Measurements from ENCODE around the gene AMER3. TPM values are rescaled to one million over a fixed set of nuclear protein-coding genes. Genes with fewer than 3 reads are reported as not detected.

AMER3 gene
- total RNA-seq, 1 donor from 2014 or later, result 0.18 TPM

DNA sequence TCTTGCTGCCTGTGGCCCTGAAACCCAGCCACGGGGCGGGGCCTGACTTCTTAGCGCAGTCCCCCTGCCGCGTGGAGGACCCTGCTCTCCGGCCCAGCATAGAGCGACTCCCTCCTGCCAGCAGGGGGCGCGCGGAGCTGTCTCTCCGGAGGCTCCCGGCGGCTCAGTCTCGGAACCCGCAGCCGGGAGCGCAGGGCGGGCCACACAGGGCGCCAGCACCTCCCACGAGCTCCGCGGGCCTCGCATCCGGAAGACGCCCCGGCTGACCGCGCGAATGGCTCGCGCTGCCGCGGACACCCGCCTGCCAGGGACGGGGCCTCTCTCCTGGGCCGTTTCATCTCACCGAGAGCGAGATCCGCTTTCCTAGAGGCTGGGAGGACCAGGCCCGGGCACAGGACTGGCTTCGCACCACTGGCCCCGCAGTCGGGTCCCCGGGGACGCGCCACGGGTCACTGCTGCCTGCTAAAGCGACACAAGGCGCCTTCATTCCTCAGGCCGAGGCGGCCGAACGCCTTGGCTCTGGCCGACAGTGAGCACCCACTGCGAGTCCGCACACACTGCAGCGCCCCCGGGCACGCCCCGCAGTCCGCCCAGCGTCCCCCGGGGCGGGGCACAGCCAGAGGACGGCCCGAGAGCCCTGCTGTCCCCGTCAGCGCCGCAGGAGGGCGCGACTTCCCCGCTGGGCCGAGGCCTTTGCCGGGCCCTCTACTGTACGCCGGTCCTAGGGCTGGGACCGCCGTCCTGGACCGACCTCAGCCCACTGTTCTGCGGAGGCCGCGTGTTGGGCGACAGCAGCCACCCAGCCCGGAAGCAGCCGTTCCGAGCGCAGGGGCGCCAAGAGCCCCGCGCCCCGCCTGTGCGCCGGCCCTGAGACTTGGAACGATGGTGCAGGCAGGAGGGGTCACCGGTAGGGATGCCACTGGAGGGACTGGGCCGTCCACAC, 42.4 kb downstream of the AMER3 start:
- TF ChIP-seq, protein P1, sequence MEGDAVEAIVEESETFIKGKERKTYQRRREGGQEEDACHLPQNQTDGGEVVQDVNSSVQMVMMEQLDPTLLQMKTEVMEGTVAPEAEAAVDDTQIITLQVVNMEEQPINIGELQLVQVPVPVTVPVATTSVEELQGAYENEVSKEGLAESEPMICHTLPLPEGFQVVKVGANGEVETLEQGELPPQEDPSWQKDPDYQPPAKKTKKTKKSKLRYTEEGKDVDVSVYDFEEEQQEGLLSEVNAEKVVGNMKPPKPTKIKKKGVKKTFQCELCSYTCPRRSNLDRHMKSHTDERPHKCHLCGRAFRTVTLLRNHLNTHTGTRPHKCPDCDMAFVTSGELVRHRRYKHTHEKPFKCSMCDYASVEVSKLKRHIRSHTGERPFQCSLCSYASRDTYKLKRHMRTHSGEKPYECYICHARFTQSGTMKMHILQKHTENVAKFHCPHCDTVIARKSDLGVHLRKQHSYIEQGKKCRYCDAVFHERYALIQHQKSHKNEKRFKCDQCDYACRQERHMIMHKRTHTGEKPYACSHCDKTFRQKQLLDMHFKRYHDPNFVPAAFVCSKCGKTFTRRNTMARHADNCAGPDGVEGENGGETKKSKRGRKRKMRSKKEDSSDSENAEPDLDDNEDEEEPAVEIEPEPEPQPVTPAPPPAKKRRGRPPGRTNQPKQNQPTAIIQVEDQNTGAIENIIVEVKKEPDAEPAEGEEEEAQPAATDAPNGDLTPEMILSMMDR (IDR thresholded peaks at IDR 0.05; ENCODE audit: unreplicated experiment), result peak; percentile 85
- Mint-ChIP-seq H3K4me1 (ENCODE audit: unreplicated experiment) (peaks cover 3% of the 10 kb centered on the region), H3K4me3 (ENCODE audit: unreplicated experiment) (peak overlapping the region; percentile 59), H3K27ac (ENCODE audit: unreplicated experiment) (no peak overlapping the region), H3K36me3 (ENCODE audit: low read depth, unreplicated experiment) (no peaks in the 10 kb centered on the region), H3K27me3 (ENCODE audit: unreplicated experiment) (no peaks in the 10 kb centered on the region), H3K9me3 (ENCODE audit: unreplicated experiment) (no peaks in the 10 kb centered on the region)
- peak; percentile 98 for DNase-seq (ENCODE audit: low spot score)

DNA sequence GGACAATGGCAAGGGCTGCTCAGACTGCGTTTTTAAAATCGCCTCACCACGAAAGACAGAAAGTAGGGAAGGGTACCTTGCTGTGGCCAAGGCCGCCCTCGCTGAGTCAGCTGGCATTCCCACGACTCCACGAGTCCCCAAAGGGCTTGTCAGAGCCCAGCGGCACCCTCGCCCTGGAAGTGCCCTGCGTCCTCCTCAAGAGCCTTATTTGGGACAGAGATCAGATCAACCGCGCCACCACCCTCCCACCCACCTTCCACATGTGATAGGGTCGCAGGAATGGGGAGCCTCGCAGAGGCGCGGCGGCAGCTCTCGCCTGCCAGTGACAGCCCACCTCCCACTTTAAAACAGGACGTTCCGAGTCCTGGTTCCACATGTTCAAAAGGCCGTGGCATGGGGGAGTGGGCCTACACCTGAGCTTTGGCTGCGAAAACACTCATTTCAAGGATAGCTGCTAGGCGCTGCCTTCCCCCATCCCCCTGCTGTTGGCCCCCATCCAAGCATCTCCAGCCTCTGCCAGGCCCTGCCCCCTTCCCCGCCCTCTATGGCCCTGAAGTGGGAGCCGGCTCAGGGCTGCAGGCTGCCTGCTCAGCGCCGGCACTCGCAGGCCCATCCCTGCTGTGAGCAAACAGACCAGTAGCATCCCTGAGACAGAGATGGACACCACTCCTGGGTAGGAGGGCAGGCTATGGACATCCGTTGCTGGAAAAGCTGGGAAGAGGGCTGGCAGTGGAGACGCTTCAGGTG, 43.3 kb downstream of the AMER3 start:
- no peaks in the 10 kb centered on the region for H3K36me3 Mint-ChIP-seq (ENCODE audit: low read depth, unreplicated experiment)
- peak; percentile 16 for DNase-seq (ENCODE audit: low spot score)
- TF ChIP-seq, protein P1 (IDR thresholded peaks at IDR 0.05; ENCODE audit: unreplicated experiment), result no peak
- no peak overlapping the region for H3K27ac Mint-ChIP-seq (ENCODE audit: unreplicated experiment)
- H3K27me3 Mint-ChIP-seq (ENCODE audit: unreplicated experiment), result no peaks in the 10 kb centered on the region
- H3K9me3 Mint-ChIP-seq (ENCODE audit: unreplicated experiment), result no peaks in the 10 kb centered on the region
- H3K4me3 Mint-ChIP-seq (ENCODE audit: unreplicated experiment), result no peak overlapping the region
- H3K4me1 Mint-ChIP-seq (ENCODE audit: unreplicated experiment), result peaks cover 3% of the 10 kb centered on the region

GRCh38 chr2:130799295-130799694, 44.0 kb downstream of the AMER3 start:
- TF ChIP-seq, protein P1 (IDR thresholded peaks at IDR 0.05; ENCODE audit: unreplicated experiment), result no peak
- H3K4me3 Mint-ChIP-seq (ENCODE audit: unreplicated experiment), result no peak overlapping the region
- H3K36me3 Mint-ChIP-seq (ENCODE audit: low read depth, unreplicated experiment), result no peaks in the 10 kb centered on the region
- no peak overlapping the region for H3K27ac Mint-ChIP-seq (ENCODE audit: unreplicated experiment)
- peaks cover 3% of the 10 kb centered on the region for H3K4me1 Mint-ChIP-seq (ENCODE audit: unreplicated experiment)
- H3K9me3 Mint-ChIP-seq (ENCODE audit: unreplicated experiment), result no peaks in the 10 kb centered on the region
- no peak for DNase-seq (ENCODE audit: low spot score)
- no peaks in the 10 kb centered on the region for H3K27me3 Mint-ChIP-seq (ENCODE audit: unreplicated experiment)

DNA sequence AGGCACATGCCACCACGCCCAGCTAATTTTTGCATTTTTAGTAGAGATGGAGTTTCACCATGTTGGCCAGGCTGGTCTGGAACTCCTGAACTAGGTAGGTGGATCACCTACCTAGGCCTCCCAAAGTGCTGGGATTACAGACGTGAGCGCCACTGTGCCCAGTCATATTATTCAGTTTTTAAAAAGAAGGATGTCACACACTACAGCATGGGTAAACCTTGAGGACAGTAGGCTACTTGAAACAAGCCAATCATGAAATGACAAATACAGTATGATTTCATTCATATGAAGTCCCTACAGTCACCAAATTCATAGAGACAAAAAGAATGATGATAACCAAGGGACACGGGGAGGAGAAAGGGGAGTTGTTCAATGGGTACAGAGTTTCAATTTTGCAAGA, 50.3 kb downstream of the AMER3 start:
- peaks cover 3% of the 10 kb centered on the region for H3K36me3 Mint-ChIP-seq (ENCODE audit: low read depth, unreplicated experiment)
- TF ChIP-seq, protein P1 (IDR thresholded peaks at IDR 0.05; ENCODE audit: unreplicated experiment), result no peak
- H3K27ac Mint-ChIP-seq (ENCODE audit: unreplicated experiment), result no peak overlapping the region
- H3K27me3 Mint-ChIP-seq (ENCODE audit: unreplicated experiment), result peaks cover 4% of the 10 kb centered on the region
- DNase-seq (ENCODE audit: low spot score), result no peak
- no peaks in the 10 kb centered on the region for H3K9me3 Mint-ChIP-seq (ENCODE audit: unreplicated experiment)
- peaks cover 2% of the 10 kb centered on the region for H3K4me1 Mint-ChIP-seq (ENCODE audit: unreplicated experiment)
- H3K4me3 Mint-ChIP-seq (ENCODE audit: unreplicated experiment), result no peak overlapping the region

All from endothelial cell (in vitro differentiated cells).